Hematopoietic multipotent progenitor cell treated with erythropoietin and hydrocortisone succinate and interleukin-3 and kit ligand, for 4 days (in vitro differentiated cells): ENCODE results near the gene NPSR1.
"Not testable (repeated sequence)": the region's sequence is repeated elsewhere in the genome, so short reads cannot be mapped to it uniquely, and the experiment has no call there.

Experiments
- DNase-seq: peaks from one replicate; pipeline ENCODE4 v3.0.0-alpha.2; 2015

Gene NPSR1

GRCh38 chr7:34759477-34760125 is 101.6 kb downstream of the NPSR1 start:
- DNase-seq, result peak; percentile 24

- no peak for DNase-seq
These were observed 102.3 kb downstream of the NPSR1 start for GRCh38 chr7:34760271-34760670.

- DNase-seq, result no peak
These were observed 103.2 kb downstream of the NPSR1 start for GRCh38 chr7:34761206-34761605.

GRCh38 chr7:34761627-34762026 is 103.6 kb downstream of the NPSR1 start:
- DNase-seq, result peak; percentile 7

- DNase-seq, result no peak
These were observed 104.7 kb downstream of the NPSR1 start for GRCh38 chr7:34762764-34763163.

- no peak for DNase-seq
These were observed 114.4 kb downstream of the NPSR1 start for GRCh38 chr7:34772296-34772938.

GRCh38 chr7:34776748-34777358 is 118.8 kb downstream of the NPSR1 start:
- no peak for DNase-seq

- no peak for DNase-seq
These were observed 122.5 kb downstream of the NPSR1 start for GRCh38 chr7:34780546-34780945.

GRCh38 chr7:34787586-34787985 is 129.6 kb downstream of the NPSR1 start:
- no peak for DNase-seq

GRCh38 chr7:34806831-34807230 is 148.8 kb downstream of the NPSR1 start:
- DNase-seq, result no peak

- no peak for DNase-seq
These were observed 149.7 kb downstream of the NPSR1 start for GRCh38 chr7:34807548-34808340.

GRCh38 chr7:34814203-34814842 is 156.3 kb downstream of the NPSR1 start:
- DNase-seq, result not testable (repeated sequence)

- no peak for DNase-seq
These were observed 164.0 kb downstream of the NPSR1 start for GRCh38 chr7:34821932-34822558.

- DNase-seq, result peak; percentile 61
These were observed 165.7 kb downstream of the NPSR1 start for GRCh38 chr7:34823650-34824258.

GRCh38 chr7:34825221-34825620 is 167.2 kb downstream of the NPSR1 start:
- no peak for DNase-seq

GRCh38 chr7:34830390-34830789 is 172.4 kb downstream of the NPSR1 start:
- DNase-seq, result no peak

GRCh38 chr7:34831436-34831835 is 173.4 kb downstream of the NPSR1 start:
- no peak for DNase-seq

GRCh38 chr7:34832020-34832419 is 174.0 kb downstream of the NPSR1 start:
- DNase-seq, result no peak

GRCh38 chr7:34835901-34836600 is 178.0 kb downstream of the NPSR1 start:
- no peak for DNase-seq

GRCh38 chr7:34837316-34837715 is 179.3 kb downstream of the NPSR1 start:
- DNase-seq, result no peak

- no peak for DNase-seq
These were observed 179.8 kb downstream of the NPSR1 start for GRCh38 chr7:34837801-34838201.
